Stimulated activated CD8-positive, alpha-beta memory T cell treated with anti-CD3 and anti-CD28 coated beads, Interleukin-2, amount 100 ng/mL, for 48 hours (primary cell): Measurements from ENCODE around the gene ACTN1.

Source experiments
- DNase-seq, 2 donors: peaks; one replicate each; pipeline ENCODE4 v3.0.0-alpha.2; 2020; ENCODE audit warnings: low read depth in 2 of 2

The ACTN1 gene

DNA sequence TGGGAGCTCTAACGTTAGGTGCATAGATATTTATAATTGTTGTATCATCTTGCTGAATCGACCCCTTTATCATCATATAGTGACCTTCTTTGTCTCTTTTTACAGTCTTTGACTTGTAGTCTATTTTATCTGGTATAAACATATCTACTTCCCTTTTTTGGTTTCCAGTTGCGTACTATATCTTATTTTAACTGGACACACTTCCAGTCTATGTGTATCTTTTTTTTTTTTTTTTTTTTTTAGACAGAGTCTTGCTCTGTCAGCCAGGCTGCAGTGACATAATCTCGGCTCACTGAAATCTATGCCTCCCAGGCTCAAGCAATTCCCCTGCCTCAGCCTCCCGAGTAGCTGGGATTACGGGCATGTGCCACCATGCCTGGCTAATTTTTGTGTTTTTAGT, 144.3 kb downstream of the ACTN1 start:
- DNase-seq, result no peak

DNA sequence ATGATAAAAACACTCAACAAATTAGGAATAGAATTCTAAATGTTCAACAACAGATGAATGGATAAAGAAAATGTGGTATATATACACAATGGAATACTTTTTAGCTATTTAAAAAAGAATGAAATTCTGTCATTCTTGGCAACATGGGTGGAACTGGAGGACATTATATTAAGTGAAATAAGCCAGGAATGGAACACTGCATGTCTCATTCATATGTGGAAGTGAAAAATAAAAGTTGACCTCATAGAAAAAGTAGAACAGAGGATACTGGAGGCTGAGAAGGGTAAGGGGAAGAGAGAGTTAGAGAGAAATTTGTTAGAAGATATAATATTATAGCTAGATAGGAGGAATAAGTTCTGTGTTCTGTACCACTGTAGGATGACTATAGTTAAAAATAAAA, 150.4 kb downstream of the ACTN1 start:
- DNase-seq, result no peak

DNA sequence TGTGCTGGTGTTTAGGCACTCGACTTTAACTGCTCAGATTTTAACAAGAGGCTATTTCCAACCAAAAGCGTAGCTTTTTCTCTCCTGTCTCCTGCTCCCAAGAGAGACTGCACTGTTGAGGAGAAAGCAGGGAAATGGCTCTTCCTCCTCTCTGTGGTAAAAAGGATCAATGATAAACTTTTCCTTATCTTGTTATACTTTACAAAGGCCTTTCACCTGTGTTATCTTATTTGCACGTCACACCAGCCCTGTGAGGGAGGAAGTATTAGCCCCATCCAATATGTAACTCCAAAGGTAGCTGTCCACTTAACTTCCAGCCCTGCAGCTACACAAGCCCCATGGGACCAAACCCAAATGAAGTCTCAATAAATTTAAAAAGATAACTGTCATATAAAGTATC, 153.4 kb downstream of the ACTN1 start:
- DNase-seq, result no peak

DNA sequence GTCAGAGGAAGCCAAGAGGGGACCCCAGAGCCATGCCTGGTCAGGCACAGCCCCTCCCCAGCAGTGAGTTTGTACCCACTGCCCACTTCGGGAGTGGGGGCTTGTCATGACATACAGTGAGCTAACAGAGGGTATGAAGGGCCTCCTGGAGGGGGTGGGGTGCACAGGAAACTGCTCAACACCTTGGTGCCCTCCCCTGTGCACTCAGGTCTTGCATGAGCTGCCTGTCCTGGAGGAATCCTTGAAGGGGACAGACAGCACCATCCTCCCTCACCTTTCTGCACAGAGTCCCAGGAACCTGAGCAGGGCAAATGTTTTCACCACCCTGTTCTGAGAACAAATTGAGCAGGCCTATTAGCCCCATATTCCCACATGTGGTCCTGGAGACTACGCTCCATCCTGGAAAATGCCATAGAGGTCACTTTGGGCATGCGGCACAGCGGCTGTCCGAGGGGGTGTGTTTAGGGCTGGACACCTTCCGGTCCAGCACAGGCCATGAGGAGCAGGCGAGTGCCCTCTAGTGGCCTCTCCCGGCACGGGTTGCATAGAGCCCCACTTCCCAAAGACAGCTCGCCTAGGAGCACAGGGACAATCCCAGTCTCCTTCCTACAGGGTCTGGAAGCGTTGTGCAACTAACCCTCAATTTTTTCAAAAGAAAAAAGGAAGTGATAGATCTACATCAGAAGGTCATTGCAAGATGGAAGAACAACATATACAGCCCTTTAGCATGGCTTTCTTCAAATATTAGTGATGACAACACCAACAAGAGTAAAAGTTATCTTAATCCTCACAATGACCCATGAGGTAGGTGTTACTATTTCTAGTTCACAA, 154.4 kb downstream of the ACTN1 start:
- no peak for DNase-seq

DNA sequence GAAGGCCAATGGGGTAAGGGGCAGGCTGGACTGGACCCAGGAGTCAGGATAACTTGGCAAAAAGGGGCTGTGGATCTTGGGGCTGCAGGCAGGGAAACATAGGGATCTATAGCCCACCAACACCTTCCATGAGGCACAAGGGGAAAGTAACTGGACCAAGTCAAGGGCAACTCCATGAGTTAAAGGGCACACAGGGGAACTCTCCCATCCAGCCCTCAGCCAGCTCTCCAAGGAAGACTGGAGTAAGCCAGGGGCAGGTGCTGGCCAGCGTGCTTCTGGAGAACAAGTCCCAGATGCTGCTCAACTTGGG, 154.9 kb downstream of the ACTN1 start:
- DNase-seq, result no peak
